Activated naive CD8-positive, alpha-beta T cell treated with anti-CD3 and anti-CD28 coated beads, Interleukin-2, amount 10 ng/mL, durations not matched to agents 7 days and 5 days (primary cell): Measurements from ENCODE around the gene NPLOC4. TPM values are rescaled to one million over a fixed set of nuclear protein-coding genes. Genes with fewer than 3 reads are reported as not detected.
"Not testable (repeated sequence)": the region's sequence is repeated elsewhere in the genome, so short reads cannot be mapped to it uniquely, and the experiment has no call there.

Experiments
- ATAC-seq: fragments of 150-1000 bp; cut with Tn5 transposase; one replicate; pipeline ENCODE4 v1.10.0; 2021; ENCODE audit warnings: low read depth, moderate library complexity
- POLR2A ChIA-PET: fragments of 350-600 bp; sonication (Branson Sonifier 250); formaldehyde crosslinking; loops from one replicate; lab custom pipeline; 2021; ENCODE audit warnings: antibody characterized with exemption; lab: Charles Lee
- DNase-seq: peaks from one replicate; pipeline ENCODE4 v3.0.0; 2021
- H3K27ac Mint-ChIP-seq: one replicate; pipeline ENCODE4 v1.8.0; 2022; ENCODE audit warnings: mild to moderate bottlenecking, mixed read lengths
- H3K27me3 Mint-ChIP-seq: one replicate; pipeline ENCODE4 v1.8.0; 2022; ENCODE audit warnings: mild to moderate bottlenecking, moderate library complexity, mixed read lengths
- H3K36me3 Mint-ChIP-seq: one replicate; pipeline ENCODE4 v1.8.0; 2021; ENCODE audit warnings: mild to moderate bottlenecking, mixed read lengths
- H3K4me1 Mint-ChIP-seq: one replicate; pipeline ENCODE4 v1.8.0; 2021; ENCODE audit warnings: mixed read lengths
- H3K4me3 Mint-ChIP-seq: one replicate; pipeline ENCODE4 v1.8.0; 2022; ENCODE audit warnings: mild to moderate bottlenecking, moderate library complexity, mixed read lengths
- H3K9me3 Mint-ChIP-seq: one replicate; pipeline ENCODE4 v1.8.0; 2021; ENCODE audit warnings: mixed read lengths
- total RNA-seq, 2 experiments: library from RNA; stranded (reverse); gene quantifications; one replicate each; pipeline ENCODE4 v1.2.3, GENCODE V29; 2021

Gene NPLOC4
- total RNA-seq, 2 experiments from 2014 or later: 96.9 to 109 TPM

GRCh38 chr17:81531998-81532404 lies 104.9 kb downstream of the NPLOC4 start:
- H3K9me3 Mint-ChIP-seq, H3K27ac Mint-ChIP-seq, H3K36me3 Mint-ChIP-seq, DNase-seq, H3K4me1 Mint-ChIP-seq, ATAC-seq, H3K4me3 Mint-ChIP-seq, POLR2A ChIA-PET: not testable (repeated sequence)
- H3K27me3 Mint-ChIP-seq: peaks cover 14% of the 10 kb centered on the region

- POLR2A ChIA-PET, H3K27me3 Mint-ChIP-seq, H3K9me3 Mint-ChIP-seq, H3K4me3 Mint-ChIP-seq, H3K36me3 Mint-ChIP-seq, H3K27ac Mint-ChIP-seq, ATAC-seq, H3K4me1 Mint-ChIP-seq, DNase-seq: not testable (repeated sequence)
Observed at GRCh38 chr17:81531013-81531412, 105.9 kb downstream of the NPLOC4 start.

GRCh38 chr17:81529437-81529803 lies 107.5 kb downstream of the NPLOC4 start:
- Mint-ChIP-seq H3K27me3 (peaks cover 2% of the 10 kb centered on the region), H3K9me3 (no peaks in the 10 kb centered on the region), H3K4me3 (no peak overlapping the region), H3K36me3 (no peaks in the 10 kb centered on the region), H3K4me1 (no peaks in the 10 kb centered on the region), H3K27ac (no peak overlapping the region)
- DNase-seq: no peak
- no peak for ATAC-seq
- POLR2A ChIA-PET: no interaction called here

- no peaks in the 10 kb centered on the region for H3K36me3 Mint-ChIP-seq
- H3K27ac Mint-ChIP-seq: no peak overlapping the region
- H3K27me3 Mint-ChIP-seq: peaks cover 2% of the 10 kb centered on the region
- H3K4me1 Mint-ChIP-seq: no peaks in the 10 kb centered on the region
- H3K9me3 Mint-ChIP-seq: no peaks in the 10 kb centered on the region
- H3K4me3 Mint-ChIP-seq: no peak overlapping the region
- ATAC-seq (no peak), DNase-seq (no peak)
- POLR2A ChIA-PET: no interaction called here
Observed at GRCh38 chr17:81528651-81529436, 108.1 kb downstream of the NPLOC4 start.

- Mint-ChIP-seq H3K9me3 (no peaks in the 10 kb centered on the region), H3K27ac (no peak overlapping the region)
Observed at GRCh38 chr17:81528384-81528650, 108.6 kb downstream of the NPLOC4 start.

GRCh38 chr17:81527591-81528383 lies 109.1 kb downstream of the NPLOC4 start, which contains the start of gene FSCN2:
Gene FSCN2 (plus strand): TSS chr17:81528377. CDS start chr17:81528532, 155 bp downstream.
- no peak within 1 kb of the TSS for H3K4me3 Mint-ChIP-seq
- H3K9me3 Mint-ChIP-seq: no peaks in the 10 kb centered on the region
- H3K27me3 Mint-ChIP-seq: no peaks in the 10 kb centered on the region
- POLR2A ChIA-PET: no interaction called here
- no peaks in the 10 kb centered on the region for H3K36me3 Mint-ChIP-seq
- DNase-seq (no peak), ATAC-seq (no peak)
- no peaks in the 10 kb centered on the region for H3K4me1 Mint-ChIP-seq
- H3K27ac Mint-ChIP-seq: no peak within 1 kb of the TSS

More at GRCh38 chr17:81528384-81528650, 108.6 kb downstream of the NPLOC4 start:
- Mint-ChIP-seq H3K27me3 (no peaks in the 10 kb centered on the region), H3K36me3 (no peaks in the 10 kb centered on the region), H3K4me1 (no peaks in the 10 kb centered on the region), H3K4me3 (no peak overlapping the region)
- POLR2A ChIA-PET: no interaction called here
- ATAC-seq: no peak
- DNase-seq: no peak

- Mint-ChIP-seq H3K4me3 (no peak overlapping the region), H3K4me1 (no peaks in the 10 kb centered on the region), H3K27ac (no peak overlapping the region), H3K9me3 (no peaks in the 10 kb centered on the region), H3K36me3 (no peaks in the 10 kb centered on the region), H3K27me3 (no peaks in the 10 kb centered on the region)
- ATAC-seq (no peak), DNase-seq (no peak)
- POLR2A ChIA-PET: no interaction called here
Observed at GRCh38 chr17:81526662-81527571, 110.0 kb downstream of the NPLOC4 start.

- H3K4me3 Mint-ChIP-seq: no peak overlapping the region
- ATAC-seq: no peak
- H3K36me3 Mint-ChIP-seq: no peaks in the 10 kb centered on the region
- no peak for DNase-seq
- H3K27me3 Mint-ChIP-seq: peaks cover 5% of the 10 kb centered on the region
- no peaks in the 10 kb centered on the region for H3K4me1 Mint-ChIP-seq
- POLR2A ChIA-PET: no interaction called here
- no peaks in the 10 kb centered on the region for H3K9me3 Mint-ChIP-seq
- no peak overlapping the region for H3K27ac Mint-ChIP-seq
Observed at GRCh38 chr17:81524865-81525159, 112.1 kb downstream of the NPLOC4 start.

GRCh38 chr17:81524039-81524864 lies 112.7 kb downstream of the NPLOC4 start:
- Mint-ChIP-seq H3K27me3 (peaks cover 5% of the 10 kb centered on the region), H3K9me3 (no peaks in the 10 kb centered on the region), H3K4me1 (no peaks in the 10 kb centered on the region), H3K27ac (no peak overlapping the region), H3K36me3 (no peaks in the 10 kb centered on the region), H3K4me3 (no peak overlapping the region)
- POLR2A ChIA-PET: no interaction called here
- ATAC-seq: no peak
- no peak for DNase-seq

GRCh38 chr17:81523402-81524038 lies 113.4 kb downstream of the NPLOC4 start:
- H3K9me3 Mint-ChIP-seq: no peaks in the 10 kb centered on the region
- DNase-seq (no peak), ATAC-seq (no peak)
- H3K4me1 Mint-ChIP-seq: no peaks in the 10 kb centered on the region
- POLR2A ChIA-PET: interaction anchor here (0.8 kb wide), 1 partner anchor 28 kb away, joined by 3 read pairs; no protein-coding TSS in a partner anchor
- no peak overlapping the region for H3K27ac Mint-ChIP-seq
- peaks cover 5% of the 10 kb centered on the region for H3K27me3 Mint-ChIP-seq
- no peak overlapping the region for H3K4me3 Mint-ChIP-seq
- no peaks in the 10 kb centered on the region for H3K36me3 Mint-ChIP-seq

- no peak for ATAC-seq
- Mint-ChIP-seq H3K4me1 (peaks cover 4% of the 10 kb centered on the region), H3K36me3 (no peaks in the 10 kb centered on the region), H3K9me3 (no peaks in the 10 kb centered on the region), H3K27ac (no peak overlapping the region), H3K27me3 (peaks cover 5% of the 10 kb centered on the region), H3K4me3 (no peak overlapping the region)
- no peak for DNase-seq
- POLR2A ChIA-PET: interaction anchor here (0.8 kb wide), 1 partner anchor 29 kb away, joined by 3 read pairs; no protein-coding TSS in a partner anchor
Observed at GRCh38 chr17:81522491-81523401, 114.2 kb downstream of the NPLOC4 start.
